Measurements from ENCODE around the gene ACBD5.
A peak's percentile ranks its signal among the peaks of the same experiment; 100 is the strongest.
"Not testable (repeated sequence)": the region's sequence is repeated elsewhere in the genome, so short reads cannot be mapped to it uniquely, and the experiment has no call there.

Gene ACBD5

DNA sequence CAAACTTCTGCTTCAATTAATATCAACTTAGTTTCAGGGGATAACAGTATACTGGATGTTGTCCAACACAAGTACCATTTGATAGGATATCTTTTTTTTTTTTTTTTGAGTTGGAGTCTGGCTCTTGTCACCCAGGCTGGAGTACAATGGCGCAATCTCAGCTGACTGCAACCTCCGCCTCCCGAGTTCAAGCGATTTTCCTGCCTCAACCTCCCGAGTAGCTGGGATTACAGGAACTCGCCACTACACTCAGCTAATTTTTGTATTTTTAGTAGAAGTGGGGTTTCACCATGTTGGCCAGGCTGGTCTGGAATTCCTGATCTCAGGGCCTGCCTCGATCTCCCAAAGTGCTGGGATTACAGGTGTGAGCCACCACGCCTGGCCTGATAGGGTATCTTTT lies 3.1 kb downstream of the ACBD5 start:
- not testable (repeated sequence) for DNase-seq

DNA sequence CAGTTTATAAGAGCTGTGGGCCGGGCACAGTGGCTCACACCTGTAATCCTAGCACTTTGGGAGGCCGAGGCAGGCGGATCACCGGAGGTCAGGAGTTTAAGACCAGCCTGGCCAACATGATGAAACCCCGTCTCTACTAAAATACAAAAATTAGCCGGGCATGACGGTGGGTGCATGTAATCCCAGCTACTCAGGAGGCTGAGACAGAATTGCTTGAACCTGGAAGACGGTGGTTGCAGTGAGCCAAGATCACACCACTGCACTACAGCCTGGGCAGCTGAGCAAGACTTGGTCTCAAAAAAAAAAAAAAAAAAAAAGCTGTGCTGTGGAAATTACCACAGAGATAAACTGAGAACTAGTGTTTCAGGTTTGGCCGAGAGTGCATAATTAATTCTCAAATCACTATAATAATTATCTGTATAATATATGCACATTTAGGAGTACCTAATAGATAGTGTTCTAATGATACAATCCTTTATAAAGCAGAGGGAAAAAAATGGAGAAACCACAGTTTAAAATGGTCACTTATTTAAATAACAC lies 3.9 kb downstream of the ACBD5 start:
- DNase-seq: not testable (repeated sequence)

DNA sequence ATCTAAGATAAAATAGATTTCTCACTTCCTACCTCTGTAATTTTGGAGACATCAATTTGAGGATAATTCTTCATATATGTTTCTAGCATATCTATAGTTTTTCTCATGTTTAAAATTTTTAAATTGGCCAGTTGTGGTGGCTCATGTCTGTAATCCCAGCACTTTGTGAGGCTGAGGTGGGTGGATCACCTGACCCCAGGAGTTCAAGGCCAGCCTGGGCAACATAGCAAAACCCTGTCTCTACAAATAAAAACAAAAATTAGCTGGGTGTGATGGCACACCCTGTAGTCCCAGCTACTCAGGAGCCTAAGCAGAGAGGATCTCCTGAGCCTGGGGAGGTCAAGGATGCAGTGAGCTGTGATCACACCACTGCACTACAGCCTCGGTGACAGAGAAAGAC lies 4.9 kb downstream of the ACBD5 start:
- DNase-seq: no peak

DNA sequence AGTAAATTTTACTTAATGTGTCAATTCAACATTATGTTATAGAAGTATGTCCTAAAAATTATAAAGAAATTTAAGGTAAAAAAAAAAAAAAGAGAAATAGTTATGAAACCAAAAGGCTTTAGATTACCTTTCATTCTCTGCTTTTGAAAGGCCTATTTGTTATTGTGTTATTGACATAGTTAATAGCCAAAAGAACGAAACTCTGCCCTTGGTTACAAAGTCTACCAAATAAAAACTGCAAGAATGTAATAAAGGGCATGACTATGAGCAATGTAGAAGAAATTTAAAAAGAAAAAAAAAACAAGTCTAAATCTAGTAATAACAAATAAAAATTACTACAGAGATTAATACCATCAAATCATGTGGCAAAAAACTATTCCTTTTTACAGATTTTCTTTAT lies 10.6 kb downstream of the ACBD5 start:
- DNase-seq: no peak

DNA sequence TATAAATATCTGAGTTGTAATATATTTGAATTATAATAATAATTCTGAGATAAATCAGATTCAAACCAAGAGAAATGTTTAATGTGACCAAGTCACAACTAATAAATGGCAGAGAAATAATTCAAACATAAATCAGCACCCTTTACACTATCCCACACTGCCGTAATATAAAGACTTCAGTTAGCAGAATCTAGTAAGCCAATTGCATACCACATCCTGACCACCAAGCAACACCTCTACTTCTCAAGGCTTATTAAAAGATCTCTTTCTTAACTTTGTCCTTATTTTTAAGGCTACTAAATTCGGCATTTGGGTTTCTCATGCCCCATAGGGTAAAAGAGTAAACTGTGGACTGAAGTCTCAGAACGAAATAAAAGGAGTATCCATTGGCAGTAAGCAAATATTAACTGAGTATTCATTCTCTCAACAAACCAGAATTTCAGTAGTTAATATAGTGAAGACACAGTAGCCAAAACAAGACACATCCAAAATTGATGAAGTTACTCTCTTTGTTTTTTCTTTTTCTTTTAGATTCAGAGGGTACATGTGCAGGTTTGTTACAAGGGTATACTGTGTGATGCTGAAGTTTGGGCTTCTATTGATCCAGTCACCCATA lies 14.8 kb downstream of the ACBD5 start:
- no peak for DNase-seq

DNA sequence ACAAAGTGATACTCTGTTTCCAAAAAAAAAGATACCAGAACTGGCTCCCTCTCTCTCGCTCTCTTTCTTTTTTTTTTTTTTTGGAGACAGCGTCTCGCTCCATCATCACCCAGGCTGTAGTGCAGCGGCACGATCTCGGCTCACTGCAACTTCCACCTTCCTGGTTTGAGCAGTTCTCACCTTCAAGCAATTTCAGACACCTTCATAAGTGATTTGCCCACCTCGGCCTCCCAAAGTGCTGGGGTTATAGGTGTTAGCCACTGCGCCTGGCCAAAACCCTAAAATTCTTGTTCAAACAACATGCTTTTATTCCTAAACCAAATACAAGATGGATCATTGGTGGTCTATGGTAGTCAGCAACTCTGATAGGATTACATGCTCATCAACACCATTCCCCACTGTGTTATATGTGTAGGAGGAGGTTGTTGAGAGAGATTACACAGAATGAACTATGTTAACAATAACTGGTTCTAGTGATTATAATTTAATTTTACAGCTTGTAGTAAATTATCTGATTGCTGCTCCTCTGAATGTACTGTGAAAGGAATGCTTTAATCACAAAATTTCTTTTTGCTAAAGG lies 15.5 kb downstream of the ACBD5 start:
- DNase-seq: no peak

DNA sequence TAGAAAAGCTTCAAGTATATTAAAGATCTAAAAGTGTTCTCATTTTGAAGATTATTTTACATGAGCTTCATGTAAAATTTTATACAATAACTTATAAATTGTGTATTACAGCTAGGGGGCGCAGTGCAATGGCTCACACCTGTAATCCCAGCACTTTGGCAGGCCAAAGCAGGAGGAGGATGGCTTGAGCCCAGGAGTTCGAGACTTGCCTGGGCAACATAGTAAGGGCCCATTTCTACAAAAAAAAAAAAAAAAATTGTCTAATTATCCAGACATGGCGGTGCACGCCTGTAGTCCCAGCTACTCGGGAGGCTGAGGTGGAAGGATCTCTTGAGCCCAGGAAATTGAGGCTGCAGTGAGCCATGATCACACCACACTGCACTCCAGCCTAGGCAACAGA lies 16.6 kb downstream of the ACBD5 start:
- DNase-seq: peak; percentile 25

DNA sequence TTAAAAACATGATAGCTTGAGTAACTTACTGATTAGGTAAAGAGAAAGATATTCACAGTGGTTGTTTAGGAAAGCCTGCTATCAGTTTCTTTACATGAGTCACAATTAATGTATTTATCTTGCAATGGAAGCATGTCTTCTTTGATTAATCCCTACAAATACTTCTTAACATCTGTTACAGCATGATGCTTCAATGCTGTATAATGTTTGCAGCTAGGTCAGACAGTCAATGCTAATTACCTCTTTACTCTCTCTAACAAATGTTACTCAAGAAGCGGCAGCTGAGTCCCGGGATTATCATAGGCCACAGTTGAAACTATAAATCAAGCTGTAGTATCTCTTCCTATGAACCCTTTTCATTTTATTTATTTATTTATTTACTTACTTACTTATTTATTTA lies 33.2 kb downstream of the ACBD5 start:
- DNase-seq: no peak

DNA sequence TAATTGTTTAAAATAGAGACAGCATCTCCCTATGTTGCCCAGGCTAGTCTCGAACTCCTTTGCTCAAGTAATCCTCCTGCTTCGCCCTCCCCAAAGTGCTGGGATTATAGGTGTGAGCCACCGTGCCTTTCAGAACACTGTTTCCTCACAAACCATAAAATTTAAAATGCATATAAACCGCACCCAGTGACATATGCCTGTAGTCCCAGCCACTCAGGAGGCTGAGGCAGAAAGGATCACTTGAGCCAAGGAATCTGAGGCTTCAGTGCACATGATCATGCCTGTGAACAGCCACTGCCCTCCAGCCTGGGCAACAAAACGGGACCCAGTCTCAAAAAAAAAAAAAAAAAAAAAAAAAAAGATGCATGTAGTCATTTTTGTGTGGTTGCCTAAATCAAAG lies 36.8 kb downstream of the ACBD5 start:
- DNase-seq: no peak

DNA sequence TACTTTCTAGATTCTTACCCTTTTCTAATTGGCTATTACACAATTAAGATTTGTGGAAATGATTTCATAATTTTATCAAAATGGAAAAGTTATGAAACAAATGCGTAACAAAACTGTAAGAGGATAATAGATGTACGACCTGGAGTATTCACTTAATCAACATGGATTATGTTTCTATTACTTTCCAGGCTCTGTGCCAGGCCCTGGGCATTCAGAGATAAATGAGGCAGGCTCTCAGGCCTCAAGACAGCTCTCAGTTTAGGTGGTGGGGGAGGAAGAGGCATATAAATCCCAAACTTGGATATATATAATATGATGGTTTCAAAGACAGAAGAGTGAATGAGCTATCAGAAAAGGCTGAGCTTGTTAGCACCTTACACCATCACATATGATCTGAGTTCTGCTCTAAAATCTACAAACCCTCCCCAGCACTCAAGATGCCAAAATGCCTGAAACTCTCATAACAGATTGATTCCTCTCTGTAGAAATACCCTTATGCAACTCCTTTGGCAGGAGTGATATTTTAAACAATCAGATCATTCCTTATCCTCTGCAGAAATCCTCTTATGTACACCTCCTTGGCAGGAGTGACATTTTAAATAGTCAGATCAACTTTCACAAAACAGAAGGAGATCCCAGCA lies 42.5 kb downstream of the ACBD5 start:
- DNase-seq: no peak

DNA sequence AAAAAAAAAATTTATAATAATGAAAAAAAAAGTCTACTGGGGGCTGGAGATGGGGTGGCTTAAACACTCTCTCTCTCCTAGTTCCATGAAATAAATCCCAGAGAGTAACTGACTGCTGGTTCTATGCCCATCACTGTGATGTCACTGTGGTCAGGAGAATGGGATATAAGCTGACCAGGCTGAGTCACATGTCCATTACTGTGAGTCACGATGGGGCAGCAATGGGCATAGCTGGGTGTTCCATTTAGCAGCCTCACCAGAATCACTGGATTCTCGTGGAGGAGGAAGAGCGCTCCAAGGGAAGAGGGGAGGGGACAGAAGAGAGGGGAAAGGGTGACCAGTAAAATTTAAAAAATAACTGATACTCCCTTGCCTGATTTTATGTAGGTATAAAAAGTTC lies 48.3 kb downstream of the ACBD5 start:
- DNase-seq: no peak

DNA sequence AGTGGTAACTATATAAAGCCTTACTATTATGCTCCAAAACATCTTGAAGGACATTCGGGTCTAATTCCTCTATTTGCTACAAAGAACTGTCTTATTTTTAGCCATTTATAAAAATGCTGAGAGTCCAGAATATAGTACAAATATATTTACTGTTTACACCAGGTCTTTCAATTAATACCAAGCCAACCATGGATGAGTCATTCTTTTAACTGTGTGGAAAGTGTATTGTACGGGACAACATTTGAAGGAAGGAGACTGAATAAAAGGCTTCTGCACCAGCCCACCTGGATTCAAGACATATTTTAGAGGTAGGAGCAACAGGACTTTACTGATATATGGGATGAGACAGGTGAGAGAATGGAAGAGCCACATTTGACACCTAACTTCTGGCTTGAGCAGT lies 50.1 kb downstream of the ACBD5 start:
- no peak for DNase-seq

DNA sequence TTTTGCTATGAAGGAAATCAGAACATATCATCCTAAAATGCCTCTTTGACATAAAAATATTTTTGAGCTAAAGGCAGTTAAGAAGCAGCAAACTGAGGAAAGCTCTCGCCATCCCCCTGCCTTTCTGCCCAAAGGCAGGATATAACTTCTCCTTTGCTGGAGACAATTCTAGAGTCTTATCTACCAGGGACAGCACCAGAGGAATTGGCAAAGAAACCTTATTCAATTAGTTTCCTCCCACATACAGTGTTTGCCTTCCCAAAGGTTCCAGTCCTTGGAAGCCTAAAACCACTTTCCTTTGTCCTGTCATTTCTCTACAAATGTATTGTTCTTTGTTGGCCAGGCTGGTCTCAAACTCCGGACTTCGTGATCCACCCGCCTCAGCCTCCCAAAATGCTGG lies 51.7 kb downstream of the ACBD5 start:
- no peak for DNase-seq

DNA sequence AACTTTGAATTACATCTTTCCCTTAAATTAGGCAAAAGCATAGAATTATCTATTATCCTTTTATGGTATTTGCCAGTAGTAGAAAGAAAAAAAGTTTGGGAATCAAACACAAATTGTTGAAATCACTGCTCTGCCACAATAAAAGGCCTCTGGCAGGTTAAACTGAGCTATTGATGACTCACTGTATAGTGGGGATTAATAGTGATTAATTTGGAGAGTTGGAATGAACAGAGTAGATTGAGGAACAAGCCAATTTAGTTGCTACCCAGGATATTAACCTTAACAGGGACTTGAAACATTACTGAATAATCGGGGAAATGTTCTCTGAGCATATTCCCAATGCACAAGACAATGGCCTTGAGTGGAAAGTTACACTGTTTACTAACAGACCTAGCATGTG lies 52.3 kb downstream of the ACBD5 start:
- no peak for DNase-seq

DNA sequence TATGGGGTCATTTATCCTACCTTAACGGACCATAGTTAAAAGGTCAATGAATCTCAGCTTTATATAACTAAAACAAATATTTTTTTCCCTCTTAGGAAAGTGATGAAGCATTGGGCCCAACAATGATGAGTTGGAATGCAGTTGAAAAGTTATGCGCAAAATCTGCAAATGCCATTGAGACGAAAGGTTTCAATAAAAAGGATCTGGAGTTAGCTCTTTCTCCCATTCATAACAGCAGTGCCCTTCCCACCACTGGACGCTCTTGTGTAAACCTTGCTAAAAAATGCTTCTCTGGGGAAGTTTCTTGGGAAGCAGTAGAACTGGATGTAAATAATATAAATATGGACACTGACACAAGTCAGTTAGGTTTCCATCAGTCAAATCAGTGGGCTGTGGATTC lies 70.7 kb downstream of the ACBD5 start:
- DNase-seq: no peak

DNA sequence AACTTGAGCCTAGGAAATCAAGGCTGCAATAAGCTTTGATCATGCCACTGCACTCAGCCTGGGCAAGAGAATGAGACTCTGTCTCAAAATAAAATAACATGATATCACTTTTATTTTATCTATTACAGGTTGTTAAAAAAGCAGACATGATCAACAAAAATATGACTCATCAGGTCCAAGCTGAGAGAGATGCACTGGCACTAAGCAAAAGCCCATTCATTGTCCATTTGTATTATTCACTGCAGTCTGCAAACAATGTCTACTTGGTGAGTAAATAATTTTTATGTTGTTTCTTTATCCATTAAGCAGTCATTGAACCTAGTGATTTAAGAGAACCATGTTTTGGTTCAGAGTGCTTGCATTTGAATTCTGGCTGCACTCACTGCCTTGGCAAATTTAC lies 82.2 kb downstream of the ACBD5 start:
- no peak for DNase-seq

DNA sequence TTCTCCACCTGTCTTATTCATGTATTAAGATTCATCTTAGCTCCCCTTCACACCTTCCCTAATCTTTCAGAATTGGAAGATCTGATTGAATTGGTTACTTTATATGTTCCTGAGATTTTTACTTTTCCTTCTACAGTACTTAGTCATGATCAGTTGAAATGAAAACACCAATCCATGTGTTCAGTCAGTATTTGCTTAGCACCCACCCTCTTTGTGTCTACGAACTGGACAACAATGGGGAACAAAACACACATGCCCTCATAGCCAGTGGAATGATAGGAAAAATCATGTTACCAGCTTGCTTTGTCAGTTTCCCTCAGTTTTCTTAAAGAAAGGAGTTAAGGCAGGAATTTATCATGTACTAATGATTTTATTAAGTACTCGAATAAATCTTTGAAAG lies 83.4 kb downstream of the ACBD5 start:
- DNase-seq: no peak

DNA sequence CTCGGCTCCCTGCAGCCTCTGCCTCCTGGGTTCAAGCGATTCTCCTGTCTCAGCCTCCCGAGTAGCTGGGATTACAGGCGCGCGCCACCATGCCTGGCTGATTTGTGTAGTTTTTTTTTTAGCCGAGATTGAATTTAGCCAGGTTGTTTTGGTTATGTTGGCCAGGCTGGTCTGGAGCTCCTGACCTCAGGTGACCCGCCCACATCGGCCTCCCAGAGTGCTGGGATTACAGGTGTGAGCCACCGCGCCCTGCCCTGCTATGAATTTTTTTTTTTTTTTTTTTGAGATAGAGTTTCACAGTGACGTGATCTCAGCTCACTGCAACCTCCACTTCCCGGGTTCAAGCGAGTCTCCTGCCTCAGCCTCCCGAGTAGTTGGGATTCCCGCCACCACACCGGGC lies 84.0 kb downstream of the ACBD5 start:
- DNase-seq: not testable (repeated sequence)

DNA sequence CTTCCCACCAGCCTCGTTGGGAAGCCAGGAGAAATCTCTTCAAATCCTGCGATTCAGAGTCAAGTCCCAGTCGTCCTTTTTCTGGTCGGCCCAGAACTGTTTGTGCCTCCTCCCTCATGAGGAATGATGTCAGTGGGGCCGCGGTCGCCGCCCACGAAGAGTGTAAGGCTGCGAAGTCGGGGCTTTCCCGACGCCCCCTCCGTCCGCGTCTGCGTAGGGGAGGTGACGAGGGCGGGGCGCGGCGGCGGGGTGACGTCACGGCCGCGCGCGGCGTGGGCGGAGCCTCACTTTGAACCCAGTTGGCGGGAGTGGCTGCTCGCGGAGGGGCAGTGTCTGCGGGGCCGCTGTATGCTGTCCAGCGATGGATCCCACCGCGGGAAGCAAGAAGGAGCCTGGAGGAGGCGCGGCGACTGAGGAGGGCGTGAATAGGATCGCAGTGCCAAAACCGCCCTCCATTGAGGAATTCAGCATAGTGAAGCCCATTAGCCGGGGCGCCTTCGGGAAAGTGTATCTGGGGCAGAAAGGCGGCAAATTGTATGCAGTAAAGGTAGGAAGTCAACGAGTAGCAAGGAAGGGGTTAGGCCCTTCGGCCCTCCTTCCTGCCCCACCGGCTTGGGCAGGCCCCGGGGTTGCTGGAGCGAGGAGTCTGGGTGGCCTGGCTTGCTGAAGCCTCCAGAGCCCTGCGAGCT lies 85.4 kb downstream of the ACBD5 start, which contains the start of gene MASTL:
Gene MASTL, plus strand, starts transcription at position 287 of the 689 bp plus-strand sequence. Its CDS starts 75 bp downstream, at position 362.
- DNase-seq: peak; percentile 90

DNA sequence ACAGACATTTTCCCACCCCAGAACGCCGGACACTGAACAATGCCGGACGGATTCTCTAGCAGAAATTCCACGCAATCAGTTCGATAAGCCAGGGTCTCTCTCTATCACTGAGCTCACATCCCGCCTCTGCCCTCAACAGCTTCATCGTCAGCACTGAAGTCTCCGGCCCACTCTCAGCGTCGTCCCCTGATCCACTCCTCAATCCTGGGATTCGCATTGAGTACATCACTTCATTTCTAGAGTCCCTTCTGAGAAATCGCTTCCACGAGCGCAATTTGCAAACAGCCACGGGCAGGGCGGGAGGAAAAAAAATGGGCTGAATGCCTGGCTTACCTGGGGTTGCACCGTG lies 86.8 kb downstream of the ACBD5 start:
- no peak for DNase-seq

DNA sequence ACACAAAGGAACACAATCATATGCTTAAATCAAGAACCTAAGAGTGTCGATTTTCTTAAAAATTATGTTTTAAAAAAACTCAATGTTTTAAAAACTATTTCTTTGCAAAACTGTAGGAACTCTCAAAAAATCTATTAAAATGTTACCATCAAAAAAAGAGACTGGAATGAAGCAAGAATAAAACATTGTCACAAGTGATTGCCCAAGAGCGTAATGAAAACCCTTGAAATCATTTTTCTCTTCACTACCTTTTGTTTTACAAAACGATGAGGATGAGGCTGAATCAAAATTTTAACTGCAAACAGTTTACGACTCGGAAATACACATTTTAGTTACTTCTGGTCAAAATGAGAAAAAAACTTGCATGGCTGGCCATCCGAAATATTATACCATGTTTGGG lies 87.3 kb downstream of the ACBD5 start:
- no peak for DNase-seq

DNA sequence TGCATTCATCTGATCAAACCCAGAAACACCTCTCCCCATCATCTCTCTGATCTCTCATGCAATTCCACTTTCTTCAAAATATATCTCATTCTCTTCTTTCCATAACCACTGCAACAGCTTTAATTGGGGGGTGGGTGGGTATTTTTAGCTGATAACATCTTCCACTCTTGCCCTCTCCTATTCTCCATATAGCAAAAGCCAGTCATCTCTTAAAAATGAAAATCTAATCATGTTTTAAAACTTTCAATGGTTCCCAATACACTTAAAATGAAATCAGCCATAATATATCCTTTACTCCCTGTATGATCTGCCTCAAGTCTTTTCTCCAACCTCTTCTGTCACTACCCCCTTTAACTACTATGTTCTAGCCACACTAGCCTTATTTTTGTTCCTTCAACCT lies 87.9 kb downstream of the ACBD5 start:
- DNase-seq: no peak

DNA sequence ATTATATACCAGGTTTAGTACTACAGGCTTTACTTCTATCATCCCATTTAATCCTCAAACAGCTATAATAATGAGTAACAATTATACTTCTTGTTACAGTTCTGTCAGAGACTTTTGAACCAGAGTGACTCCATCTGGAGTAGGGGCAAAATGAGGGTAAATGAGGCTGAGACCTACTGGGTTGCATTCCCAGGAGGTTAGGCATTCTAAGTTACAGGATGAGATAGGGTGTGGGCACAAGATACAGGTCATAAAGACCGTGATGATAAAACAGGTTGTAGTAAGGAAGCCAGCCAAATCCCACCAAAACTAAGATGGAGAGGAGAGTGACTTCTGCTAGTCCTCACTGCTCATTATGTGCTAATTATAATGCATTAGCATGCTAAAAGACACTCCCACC lies 90.3 kb downstream of the ACBD5 start:
- no peak for DNase-seq

DNA sequence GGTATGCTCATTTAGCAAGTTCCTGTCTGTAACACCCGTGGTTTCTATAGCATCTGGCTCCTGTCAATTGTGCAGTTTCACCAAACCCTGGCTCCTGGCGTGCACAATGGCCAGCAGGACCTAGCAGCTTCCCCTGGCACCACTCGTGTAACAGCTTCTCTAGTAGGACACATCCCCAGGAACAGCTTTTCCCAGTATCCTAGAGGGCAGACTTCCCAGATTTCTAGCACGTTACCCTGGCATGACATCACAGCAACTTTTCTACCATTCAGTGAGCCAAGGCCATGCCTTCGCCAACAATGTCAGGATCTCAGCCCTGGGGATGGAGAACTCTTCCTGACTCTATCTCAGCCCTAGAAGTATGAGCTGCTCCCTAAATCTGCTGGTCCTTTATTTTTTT lies 92.9 kb downstream of the ACBD5 start:
- no peak for DNase-seq

Data from T-helper 9 cell (primary cell).